Activated CD4-positive, alpha-beta T cell treated with anti-CD3 and anti-CD28 coated beads for 24 hours (primary cell): ENCODE measurements around the gene NQO1.
"Not testable (repeated sequence)": the region's sequence is repeated elsewhere in the genome, so short reads cannot be mapped to it uniquely, and the experiment has no call there.

Source experiments
- DNase-seq, 2 donors: peaks; one replicate each; pipeline ENCODE4 v3.0.0-alpha.2; 2020; ENCODE audit warnings: low read depth in 2 of 2

NQO1 gene

GRCh38 chr16:69726313-69727060 is at the start of gene NQO1:
NQO1 (minus strand) TSS chr16:69726560; CDS start chr16:69726439, 121 bp downstream.
- peak; percentile 79 to 87 for DNase-seq

GRCh38 chr16:69775563-69775962 is 49.2 kb upstream of the NQO1 start:
- DNase-seq, result no peak

- DNase-seq, result no peak
Observed at GRCh38 chr16:69773260-69773947, 47.0 kb upstream of the NQO1 start.

GRCh38 chr16:69771651-69771967 is 45.2 kb upstream of the NQO1 start:
- DNase-seq, result no peak

- DNase-seq, result no peak
Observed at GRCh38 chr16:69769404-69769803, 43.0 kb upstream of the NQO1 start.

GRCh38 chr16:69768666-69769065 is 42.3 kb upstream of the NQO1 start:
- no peak for DNase-seq

- DNase-seq, result no peak
Observed at GRCh38 chr16:69767459-69768229, 41.3 kb upstream of the NQO1 start.

GRCh38 chr16:69763599-69763942 is 37.2 kb upstream of the NQO1 start:
- DNase-seq, result no peak

- no peak for DNase-seq
Observed at GRCh38 chr16:69762814-69763598, 36.6 kb upstream of the NQO1 start.

- peak; percentile 55 to 61 for DNase-seq
Observed at GRCh38 chr16:69761983-69762813, 35.8 kb upstream of the NQO1 start, which contains the start of gene WWP2. WWP2 (plus strand) TSS chr16:69762332; CDS start chr16:69787011, 24,679 bp downstream.

- not testable (repeated sequence) for DNase-seq
Observed at GRCh38 chr16:69757375-69757774, 31.0 kb upstream of the NQO1 start.

GRCh38 chr16:69756705-69757104 is 30.3 kb upstream of the NQO1 start:
- DNase-seq, result no peak

- peak; percentile 93 to 95 for DNase-seq
Observed at GRCh38 chr16:69754469-69755310, 28.3 kb upstream of the NQO1 start, which contains the start of gene NOB1. NOB1 (minus strand) TSS chr16:69754926; CDS start chr16:69754910, 16 bp downstream.

- DNase-seq, result no peak
Observed at GRCh38 chr16:69754143-69754468, 27.7 kb upstream of the NQO1 start.

GRCh38 chr16:69748694-69749345 is 22.5 kb upstream of the NQO1 start:
- no peak for DNase-seq

GRCh38 chr16:69747115-69747514 is 20.8 kb upstream of the NQO1 start:
- no peak for DNase-seq

GRCh38 chr16:69745959-69746358 is 19.6 kb upstream of the NQO1 start:
- no peak for DNase-seq

GRCh38 chr16:69745232-69745612 is 18.9 kb upstream of the NQO1 start:
- no peak for DNase-seq

- DNase-seq, result no peak
Observed at GRCh38 chr16:69744363-69745231, 18.2 kb upstream of the NQO1 start.
